HCT116 (cell line): ENCODE measurements around the gene NCKAP5L.

Source experiments
- CTCF ChIP-seq, 3 experiments: fragments of 200-600 bp in 1 of 3; sonication (generic) in 1 of 3; IDR thresholded peaks in 2 of 3; conservative IDR thresholded peaks in 1 of 3; 2 replicates each; pipeline ENCODE4 v1.5.1; 2012 to 2017; ENCODE audit warnings: low read depth in 2 of 3, low read length in 2 of 3, antibody characterized with exemption in 1 of 3, borderline replicate concordance in 1 of 3, control low read depth in 1 of 3, mild to moderate bottlenecking in 1 of 3, mixed read lengths in 1 of 3, mixed run types in 1 of 3, moderate library complexity in 1 of 3; ENCODE audit not compliant: insufficient read depth in 1 of 3
- EZH2phosphoT487 ChIP-seq: fragments of 200-600 bp; IDR thresholded peaks from 2 replicates; pipeline ENCODE4 v1.6.1; 2018; ENCODE audit warnings: antibody characterized with exemption, borderline replicate concordance
- POLR2A ChIP-seq: IDR thresholded peaks from 2 replicates; pipeline ENCODE4 v1.7.0; 2011; ENCODE audit warnings: borderline replicate concordance; ENCODE audit not compliant: insufficient read depth, insufficient read length; ENCODE audit errors: extremely low read depth
- POLR2AphosphoS5 ChIP-seq: IDR thresholded peaks from 2 replicates; pipeline ENCODE4 v1.6.1; 2011; ENCODE audit warnings: mild to moderate bottlenecking, low read depth, low read length, moderate library complexity
- REST ChIP-seq: IDR thresholded peaks from 2 replicates; pipeline ENCODE4 v1.6.1; 2012; ENCODE audit warnings: low read depth
- TF ChIP-seq, protein P1 (sequence below): IDR thresholded peaks from 2 replicates; pipeline ENCODE4 v1.6.1; 2011; ENCODE audit warnings: mild to moderate bottlenecking, low read length, moderate library complexity; ENCODE audit not compliant: insufficient replicate concordance; ENCODE audit errors: extremely low read depth
- TF ChIP-seq, protein P2 (sequence below): IDR thresholded peaks from 2 replicates; pipeline ENCODE4 v1.6.1; 2012

GRCh38 chr12:49796606-49797448 is 31.4 kb downstream of the NCKAP5L start:
- TF ChIP-seq CTCF (IDR thresholded peaks at IDR 0.05 in 2 of 3, conservative IDR thresholded peaks at IDR 0.05 in 1 of 3; ENCODE audit: borderline replicate concordance in 1 of 3, insufficient read depth in 1 of 3, low read depth in 2 of 3, low read length in 2 of 3) = no peak
- no peak for TF ChIP-seq POLR2AphosphoS5
- TF ChIP-seq, protein P1, sequence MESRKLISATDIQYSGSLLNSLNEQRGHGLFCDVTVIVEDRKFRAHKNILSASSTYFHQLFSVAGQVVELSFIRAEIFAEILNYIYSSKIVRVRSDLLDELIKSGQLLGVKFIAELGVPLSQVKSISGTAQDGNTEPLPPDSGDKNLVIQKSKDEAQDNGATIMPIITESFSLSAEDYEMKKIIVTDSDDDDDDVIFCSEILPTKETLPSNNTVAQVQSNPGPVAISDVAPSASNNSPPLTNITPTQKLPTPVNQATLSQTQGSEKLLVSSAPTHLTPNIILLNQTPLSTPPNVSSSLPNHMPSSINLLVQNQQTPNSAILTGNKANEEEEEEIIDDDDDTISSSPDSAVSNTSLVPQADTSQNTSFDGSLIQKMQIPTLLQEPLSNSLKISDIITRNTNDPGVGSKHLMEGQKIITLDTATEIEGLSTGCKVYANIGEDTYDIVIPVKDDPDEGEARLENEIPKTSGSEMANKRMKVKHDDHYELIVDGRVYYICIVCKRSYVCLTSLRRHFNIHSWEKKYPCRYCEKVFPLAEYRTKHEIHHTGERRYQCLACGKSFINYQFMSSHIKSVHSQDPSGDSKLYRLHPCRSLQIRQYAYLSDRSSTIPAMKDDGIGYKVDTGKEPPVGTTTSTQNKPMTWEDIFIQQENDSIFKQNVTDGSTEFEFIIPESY = no peak
- no peak for TF ChIP-seq EZH2phosphoT487
- TF ChIP-seq REST = no peak
- TF ChIP-seq, protein P2, sequence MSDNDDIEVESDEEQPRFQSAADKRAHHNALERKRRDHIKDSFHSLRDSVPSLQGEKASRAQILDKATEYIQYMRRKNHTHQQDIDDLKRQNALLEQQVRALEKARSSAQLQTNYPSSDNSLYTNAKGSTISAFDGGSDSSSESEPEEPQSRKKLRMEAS = no peak
- TF ChIP-seq POLR2A = no peak
